Left renal pelvis (tissue), 4 donors: ENCODE results near the gene SLC26A4. TPM values are rescaled to one million over a fixed set of nuclear protein-coding genes. Genes with fewer than 3 reads are reported as not detected.

ENCODE experiments used
- DNase-seq, 4 donors: peaks; one replicate each; pipeline ENCODE4 v3.0.0-alpha.2; 2013; ENCODE audit warnings: low read depth in 4 of 4, low spot score in 3 of 4
- polyA plus RNA-seq, 4 donors: library from polyadenylated mRNA; unstranded; fragments of 120-200 nt; gene quantifications; one replicate each; pipeline ENCODE4 v1.2.1, GENCODE V29; 2013; ENCODE audit not compliant: insufficient read length in 4 of 4

The SLC26A4 gene
- polyA plus RNA-seq, 4 donors: 0.53 to 6.8 (median 3.1) TPM

DNA sequence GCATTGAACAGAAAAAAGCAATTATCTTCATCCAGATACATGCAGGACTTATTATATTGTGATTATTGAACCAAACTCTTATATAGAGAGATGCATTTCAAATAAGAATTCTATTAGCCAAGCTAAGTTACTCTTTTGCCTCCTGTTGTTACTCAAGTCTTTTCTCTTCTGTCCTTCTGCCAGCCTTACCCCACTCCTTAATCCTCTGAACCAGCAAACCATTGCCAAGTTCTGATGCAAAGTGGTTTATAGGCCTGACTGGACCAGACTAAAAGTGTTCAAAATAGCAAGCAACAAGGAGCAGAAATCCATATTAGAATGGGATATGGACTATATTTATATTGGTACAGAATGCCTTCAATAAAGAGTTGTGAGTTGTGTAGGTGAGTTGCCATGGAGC, 2.2 kb upstream of the SLC26A4 start:
- DNase-seq: no peak

DNA sequence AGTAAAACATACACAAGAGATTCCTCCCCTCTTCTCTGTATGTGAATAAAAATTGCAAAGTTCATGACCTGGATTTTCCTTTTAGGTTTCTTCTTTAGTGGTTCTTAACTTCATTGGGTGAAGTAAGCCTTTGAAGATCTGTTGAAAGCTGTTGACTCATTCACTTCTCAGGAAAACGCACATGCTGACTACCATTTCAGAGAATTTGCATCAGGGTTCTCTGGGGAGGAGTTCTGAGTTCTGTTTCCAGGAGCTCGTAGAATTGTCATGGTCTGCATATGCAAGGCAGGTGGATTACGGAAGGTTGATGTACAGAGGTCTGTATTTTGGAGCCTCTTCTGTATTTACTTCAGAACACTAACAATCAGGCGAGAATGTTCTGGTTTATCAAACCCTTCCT, 962 bp upstream of the SLC26A4 start:
- no peak for DNase-seq

DNA sequence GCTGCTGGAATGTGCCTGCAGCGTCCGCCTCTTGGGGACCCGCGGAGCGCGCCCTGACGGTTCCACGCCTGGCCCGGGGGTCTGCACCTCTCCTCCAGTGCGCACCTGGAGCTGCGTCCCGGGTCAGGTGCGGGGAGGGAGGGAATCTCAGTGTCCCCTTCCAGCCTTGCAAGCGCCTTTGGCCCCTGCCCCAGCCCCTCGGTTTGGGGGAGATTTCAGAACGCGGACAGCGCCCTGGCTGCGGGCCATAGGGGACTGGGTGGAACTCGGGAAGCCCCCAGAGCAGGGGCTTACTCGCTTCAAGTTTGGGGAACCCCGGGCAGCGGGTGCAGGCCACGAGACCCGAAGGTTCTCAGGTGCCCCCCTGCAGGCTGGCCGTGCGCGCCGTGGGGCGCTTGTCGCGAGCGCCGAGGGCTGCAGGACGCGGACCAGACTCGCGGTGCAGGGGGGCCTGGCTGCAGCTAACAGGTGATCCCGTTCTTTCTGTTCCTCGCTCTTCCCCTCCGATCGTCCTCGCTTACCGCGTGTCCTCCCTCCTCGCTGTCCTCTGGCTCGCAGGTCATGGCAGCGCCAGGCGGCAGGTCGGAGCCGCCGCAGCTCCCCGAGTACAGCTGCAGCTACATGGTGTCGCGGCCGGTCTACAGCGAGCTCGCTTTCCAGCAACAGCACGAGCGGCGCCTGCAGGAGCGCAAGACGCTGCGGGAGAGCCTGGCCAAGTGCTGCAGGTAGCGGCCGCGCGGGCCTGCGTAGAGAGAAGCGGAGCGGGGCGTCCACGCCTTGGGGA, 645 bp downstream of the SLC26A4 start:
- DNase-seq: peak in 1 of 4 donors; percentile 3

DNA sequence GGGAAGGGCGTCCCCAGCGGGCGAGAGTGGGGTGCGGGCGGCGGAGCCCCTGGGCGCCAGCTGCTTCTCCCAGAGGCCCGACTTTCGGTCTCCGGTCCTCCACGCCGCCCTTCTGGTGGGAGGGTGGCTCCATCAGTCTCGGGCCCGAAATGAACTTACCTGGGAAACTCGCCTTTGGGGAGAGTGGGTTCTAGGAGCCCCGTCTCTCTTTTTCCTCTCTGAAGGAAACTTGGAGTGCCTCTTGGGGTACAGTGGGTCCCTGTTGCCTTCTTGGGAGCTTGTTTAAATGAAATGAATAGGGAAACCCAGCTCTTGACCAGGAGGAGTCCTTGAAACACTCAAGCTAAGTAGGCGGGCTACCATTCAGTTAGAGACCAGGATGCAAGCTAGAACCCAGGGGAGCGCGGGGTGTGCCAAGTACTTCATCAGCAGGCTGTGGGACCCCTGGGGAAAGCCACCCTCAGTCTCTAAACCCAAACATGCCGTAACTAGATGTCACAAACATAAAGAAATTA, 1.3 kb downstream of the SLC26A4 start:
- DNase-seq: no peak

DNA sequence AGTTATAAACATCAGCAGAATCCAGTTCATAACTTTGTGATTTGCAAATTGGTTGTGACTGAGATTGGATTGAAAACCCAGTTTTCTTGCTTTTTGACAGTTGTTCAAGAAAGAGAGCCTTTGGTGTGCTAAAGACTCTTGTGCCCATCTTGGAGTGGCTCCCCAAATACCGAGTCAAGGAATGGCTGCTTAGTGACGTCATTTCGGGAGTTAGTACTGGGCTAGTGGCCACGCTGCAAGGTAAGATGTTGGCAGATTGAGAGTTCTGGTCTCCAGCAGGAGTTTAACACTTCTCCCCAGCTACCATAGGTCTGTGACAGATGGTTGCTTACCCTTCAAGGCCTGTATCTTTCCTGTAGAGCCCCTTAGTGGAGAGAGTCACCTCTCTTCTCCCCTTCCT, 2.6 kb downstream of the SLC26A4 start:
- no peak for DNase-seq

DNA sequence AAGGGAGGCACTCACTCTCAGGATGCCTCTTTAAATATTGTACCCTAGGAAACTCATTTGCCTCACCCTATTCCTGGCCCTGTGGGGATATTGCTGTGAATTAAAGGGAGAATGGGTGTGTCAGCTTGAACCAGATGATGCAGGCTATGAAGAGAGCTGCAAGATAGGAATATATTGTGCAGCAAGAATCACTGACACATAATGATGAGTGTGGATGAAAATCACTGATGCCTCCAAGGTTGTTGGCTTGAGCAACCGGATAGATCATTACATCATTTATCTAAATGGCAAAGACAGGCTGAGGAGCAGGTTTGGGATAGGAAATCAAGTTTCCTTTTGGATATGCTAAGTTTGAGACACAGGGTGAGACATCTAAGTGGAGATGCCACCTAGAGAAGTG, 6.2 kb downstream of the SLC26A4 start:
- DNase-seq: no peak

DNA sequence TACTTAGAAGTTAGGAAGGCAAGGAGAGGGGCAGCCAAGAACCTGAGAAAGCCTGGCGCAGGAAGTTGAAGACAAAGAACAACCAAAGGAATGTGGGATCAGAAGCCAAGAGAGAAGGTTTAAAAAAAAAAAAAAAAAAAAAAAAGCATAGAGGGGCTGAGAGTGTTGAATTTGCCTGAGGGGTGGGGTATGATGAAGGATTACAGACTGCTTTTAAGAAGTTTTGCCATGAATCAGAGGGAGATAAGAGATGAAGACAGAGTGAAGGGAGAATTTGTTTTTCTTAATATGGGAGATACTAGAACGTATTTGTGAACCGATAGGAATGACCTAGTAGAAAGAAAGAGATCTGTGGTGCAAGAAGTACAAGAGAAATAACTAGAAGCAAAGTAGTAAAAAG, 6.7 kb downstream of the SLC26A4 start:
- DNase-seq: no peak

DNA sequence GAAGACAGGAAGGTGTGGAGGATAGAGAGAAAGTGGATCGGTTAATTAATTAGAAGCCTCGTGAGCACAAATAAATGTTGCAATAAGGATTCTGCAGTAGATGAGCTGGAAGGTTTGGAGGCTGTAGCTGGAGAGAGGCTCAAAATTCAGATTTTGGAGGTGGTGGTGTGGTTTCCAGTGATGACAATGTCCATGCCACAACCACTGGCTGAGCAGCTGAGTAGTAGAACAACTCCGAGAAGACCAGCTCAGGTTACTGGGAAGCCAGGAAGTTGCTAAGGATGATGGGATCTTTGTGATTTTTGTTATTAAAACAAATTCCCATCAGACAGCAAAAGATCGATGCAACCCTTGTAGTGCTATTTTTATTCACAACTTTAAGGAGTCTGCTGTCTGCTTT, 7.7 kb downstream of the SLC26A4 start:
- no peak for DNase-seq

DNA sequence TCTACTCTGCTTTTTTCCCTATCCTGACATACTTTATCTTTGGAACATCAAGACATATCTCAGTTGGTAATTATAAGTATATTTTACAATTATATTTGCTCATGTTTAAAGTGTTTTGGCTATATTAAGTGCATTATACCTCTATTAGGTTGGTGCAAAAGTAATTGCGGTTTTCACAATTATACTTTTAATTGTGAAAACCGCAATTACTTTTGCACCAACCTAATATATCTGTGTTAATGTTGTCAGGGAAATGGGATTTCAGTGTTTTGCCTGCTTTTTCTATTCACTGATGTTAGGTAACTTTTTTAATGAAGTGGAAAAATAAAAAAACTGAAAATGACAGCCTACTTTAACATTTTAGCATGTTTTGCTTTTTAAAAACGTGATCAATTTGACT, 11.6 kb downstream of the SLC26A4 start:
- no peak for DNase-seq

DNA sequence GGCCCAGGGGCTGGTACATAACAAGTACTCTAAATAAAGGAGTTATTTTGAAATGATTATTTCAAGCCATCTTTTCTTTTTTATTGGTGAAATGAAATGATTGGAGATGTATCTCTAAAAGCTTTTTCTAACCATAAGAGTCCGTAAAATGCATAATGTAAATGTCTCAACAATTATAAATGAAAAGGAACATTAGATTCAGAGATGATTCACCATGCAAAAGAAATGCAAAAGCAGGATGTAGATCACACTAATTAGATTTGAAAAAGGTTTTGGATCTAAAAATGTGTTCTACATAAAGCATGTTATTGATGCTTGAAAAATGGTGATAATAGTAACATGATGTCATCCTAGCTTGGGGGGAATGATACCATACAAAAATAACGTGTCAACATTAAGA, 15.6 kb downstream of the SLC26A4 start:
- no peak for DNase-seq

DNA sequence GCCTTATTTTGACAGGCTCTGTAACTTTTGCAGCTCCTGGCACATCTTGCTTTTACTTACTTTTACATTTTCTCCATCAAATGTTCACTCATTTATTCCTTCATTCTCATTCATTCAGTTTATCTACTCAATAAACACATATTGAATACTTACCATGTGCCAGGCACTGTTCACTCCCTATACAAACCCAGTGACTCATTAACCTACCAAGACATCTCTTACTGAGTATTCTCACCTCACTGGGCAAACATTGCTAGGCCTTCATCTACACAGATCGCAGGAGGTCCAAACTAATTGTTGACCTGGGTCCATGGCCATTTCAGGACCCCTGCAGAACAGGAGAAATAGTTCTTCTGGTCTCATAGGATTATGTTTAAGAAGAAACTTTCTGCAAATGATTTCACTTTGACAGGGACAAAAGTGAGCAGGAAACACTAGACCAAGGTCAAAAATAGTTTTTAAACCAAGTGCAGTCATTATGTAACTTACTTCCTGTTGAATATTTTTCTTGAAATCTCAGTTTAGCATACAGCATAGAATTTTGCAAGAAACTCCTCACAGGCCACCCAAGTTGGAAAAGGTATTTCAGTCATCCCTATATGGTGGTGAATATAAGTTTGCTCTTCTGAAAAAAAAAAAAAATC, 17.6 kb downstream of the SLC26A4 start:
- DNase-seq: no peak

DNA sequence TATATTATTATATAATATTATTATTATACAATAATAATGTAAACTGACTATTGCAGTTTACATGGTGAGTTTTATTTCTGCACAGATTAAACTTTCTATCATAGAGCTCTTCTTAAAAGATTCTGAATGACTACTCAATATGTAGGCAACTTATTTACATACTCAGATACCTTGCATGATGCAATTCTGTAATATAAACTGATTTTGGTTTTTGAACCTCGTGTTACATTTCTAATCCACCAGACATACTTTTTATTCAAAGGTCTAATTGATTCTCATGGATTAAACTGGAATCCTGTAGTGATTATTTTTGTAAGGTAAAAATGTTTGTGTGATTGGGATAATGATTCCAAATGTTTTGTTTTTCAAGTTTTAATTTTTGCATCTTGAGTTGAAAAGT, 19.9 kb downstream of the SLC26A4 start:
- no peak for DNase-seq

DNA sequence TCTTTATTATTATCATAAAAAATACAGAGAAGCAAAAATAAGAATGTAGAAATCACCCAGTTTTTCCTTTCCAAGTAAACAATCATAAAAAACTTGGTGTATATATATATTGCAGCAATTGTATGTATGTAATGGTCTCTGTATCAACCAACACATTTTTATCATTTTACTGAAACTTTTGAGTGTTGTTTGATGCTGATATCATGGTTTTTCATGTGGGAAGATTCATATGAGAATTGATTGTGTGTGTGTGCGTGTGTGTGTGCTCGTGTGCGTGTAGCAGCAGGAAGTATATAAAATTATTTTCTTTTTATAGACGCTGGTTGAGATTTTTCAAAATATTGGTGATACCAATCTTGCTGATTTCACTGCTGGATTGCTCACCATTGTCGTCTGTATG, 22.3 kb downstream of the SLC26A4 start:
- DNase-seq: no peak

DNA sequence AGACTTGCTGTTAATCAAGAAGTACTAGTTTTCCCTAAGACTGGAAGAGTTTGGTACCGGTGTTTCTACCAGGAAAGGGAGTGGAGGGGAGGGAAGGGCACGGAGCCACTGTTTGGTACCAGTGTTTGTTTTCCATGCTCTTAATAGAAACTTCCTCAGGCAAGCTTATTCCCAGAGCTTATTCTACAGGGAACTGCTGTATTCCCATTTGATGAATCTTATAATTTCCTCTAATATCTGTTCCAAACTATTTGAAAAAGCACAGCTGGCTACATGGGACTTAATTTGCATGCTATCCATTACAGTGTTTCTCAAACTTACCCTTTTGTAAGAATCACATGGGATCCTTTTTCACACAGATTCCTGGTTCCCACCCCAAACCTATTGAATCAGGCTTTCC, 23.7 kb downstream of the SLC26A4 start:
- no peak for DNase-seq

DNA sequence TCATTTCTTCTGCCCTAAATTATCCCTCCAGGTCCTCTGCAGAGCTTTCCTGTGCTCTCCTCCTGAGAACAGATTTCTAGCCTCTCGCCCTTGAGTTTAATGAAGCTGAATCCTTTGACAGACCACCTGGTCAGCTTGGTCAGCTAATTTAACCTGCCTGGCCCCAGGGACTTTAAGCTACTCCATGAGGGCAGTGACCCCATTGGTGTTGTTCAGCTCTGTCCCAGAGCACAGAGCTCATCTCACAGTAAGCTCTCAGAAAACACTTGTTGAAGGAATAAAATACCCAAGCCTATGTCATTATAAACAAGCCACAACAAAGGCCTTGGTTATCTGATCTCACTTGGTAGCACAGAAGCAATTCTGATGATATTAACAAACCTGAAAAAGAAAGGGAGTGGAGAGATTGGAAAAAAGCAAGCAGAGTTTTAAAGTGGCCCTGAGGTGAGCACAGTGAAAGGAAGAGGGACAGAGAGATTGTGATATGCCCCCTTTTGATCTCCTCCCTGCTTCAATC, 24.4 kb downstream of the SLC26A4 start:
- no peak for DNase-seq

DNA sequence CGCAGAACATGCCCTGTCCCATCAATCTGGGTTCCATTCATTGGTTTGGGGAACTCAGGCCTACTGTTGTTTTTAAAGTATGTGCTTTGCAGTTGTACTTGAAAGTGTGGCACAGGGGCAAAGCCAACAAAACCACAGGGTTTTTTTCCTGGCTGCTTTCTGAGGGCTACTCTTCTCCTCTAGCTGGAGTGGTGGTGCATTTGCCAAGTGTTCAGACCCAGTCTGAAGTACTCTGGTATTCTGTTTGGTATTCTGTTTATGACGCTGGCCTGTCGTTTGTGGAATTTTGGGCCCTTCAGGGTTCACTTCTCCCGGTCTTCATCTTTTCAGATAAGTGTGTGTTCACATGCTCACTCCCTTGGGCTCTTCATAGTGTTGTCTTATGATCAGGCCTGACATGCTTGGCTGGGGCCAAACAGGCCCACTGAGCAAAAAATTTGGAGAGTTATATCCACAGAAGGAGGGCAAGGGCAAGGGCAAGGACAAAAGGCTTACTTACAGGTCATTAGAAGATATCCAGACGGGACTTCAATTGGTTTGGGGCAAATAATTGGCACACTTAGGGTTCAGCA, 26.3 kb downstream of the SLC26A4 start:
- DNase-seq: no peak

DNA sequence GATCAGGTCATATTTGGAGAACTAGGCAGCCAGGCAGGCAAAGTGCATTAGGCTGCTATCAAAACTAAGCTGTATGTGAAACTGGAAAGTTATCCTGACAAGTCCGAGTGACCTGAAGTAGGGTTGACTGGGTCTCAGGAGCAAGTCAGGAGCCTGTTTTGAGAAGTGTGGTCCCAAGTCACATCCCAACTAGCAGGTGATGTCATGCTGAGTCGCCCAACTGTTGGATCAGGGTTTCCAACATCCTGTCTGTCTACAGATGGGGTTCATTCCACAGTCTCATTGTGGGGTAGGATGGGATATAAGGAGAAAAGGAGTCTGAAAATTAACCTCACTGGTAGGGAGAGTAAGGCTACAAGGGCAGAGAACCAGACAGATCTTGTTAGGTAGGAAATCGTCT, 27.0 kb downstream of the SLC26A4 start:
- no peak for DNase-seq

DNA sequence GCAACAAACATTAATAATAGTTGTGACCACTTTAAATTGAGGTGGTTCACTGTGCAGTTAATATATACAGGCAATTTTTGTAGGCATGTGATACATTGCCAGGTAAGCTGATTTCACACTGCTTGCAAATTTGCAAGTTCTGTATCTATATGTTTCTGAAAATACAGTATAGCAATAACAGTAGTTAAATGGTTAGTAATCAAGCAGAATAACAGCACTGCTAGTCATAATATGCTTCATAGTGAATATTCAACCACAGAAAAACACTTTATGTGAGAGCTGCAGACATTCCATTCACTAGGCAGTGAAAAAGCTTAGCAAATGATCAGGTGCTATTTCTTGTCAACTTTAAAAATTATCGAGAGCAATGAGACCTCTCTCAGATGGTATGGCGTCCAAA, 28.9 kb downstream of the SLC26A4 start:
- no peak for DNase-seq

DNA sequence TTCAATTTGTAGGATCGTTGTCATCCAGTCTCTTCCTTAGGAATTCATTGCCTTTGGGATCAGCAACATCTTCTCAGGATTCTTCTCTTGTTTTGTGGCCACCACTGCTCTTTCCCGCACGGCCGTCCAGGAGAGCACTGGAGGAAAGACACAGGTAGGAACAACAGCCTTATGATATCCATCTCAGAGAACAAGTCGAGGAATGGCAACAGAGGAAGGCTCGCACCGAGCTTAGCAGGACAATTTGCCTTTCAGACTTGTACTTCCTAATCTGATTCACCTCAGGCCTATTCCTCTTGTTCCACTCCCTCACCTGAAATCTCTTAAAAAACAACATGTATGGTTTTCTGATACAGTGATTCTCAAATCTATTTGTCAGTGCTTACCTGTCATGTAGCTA, 29.5 kb downstream of the SLC26A4 start:
- DNase-seq: no peak

DNA sequence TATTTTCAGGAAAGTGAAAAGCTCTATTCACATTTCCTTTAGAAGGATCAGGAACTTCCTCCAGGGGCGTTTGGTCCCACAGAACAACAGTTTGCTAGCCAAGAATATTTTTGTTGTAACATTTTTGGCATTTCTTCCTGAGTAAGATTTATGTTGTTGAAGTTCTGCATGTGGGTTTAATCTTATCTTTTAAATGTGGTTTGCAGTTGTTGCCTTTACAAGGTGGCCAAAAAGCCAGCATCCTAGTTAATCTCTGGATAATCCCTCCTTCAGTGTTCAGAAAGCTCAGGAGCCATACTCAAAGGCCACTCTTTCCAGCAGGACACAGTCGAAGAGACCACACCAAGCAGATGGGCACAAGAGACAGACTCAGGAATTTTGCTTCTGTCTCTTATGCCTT, 30.0 kb downstream of the SLC26A4 start:
- DNase-seq: peak in 1 of 4 donors; percentile 4

DNA sequence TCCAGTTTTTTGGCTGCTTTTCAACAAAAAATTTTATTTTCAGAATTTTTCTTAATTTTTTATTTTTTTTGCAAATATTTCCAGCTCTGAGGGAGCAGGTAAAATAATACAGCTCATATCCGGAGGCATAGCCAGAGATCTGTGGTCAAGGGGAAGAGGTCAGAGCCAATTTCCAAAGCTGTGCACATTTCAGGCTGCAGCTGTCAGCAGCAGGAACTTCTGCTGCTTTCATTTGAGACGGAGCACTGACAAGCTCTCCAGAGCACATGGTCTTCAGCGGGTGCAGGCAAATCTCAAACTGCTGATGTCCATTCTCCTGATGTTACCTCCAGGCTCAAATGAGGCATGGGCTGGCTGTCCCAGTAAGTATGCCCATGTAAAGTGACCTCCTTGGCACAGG, 31.1 kb downstream of the SLC26A4 start:
- no peak for DNase-seq

DNA sequence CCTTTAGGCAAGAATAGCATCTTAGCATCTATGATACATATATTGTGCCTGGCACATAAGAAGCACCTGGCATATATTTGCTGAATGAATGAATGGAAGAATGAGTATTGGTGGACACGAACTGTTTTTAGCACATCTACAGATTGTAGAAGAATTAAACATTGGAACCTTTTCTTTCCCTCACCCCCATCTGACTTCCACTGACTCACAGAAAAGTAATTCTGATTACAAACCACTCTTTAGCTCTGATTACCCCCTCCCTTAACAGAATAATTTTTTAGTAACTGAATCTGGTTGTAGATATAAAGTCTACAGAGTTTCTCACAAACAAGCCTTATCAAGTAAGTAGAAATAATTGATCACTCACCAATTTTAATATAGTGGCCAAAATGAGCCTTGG, 31.9 kb downstream of the SLC26A4 start:
- DNase-seq: no peak
